HUDEP-2 (cell line): Measurements from ENCODE around the gene CCBE1.
A peak's percentile ranks its signal among the peaks of the same experiment; 100 is the strongest.

ENCODE experiments used
- DNase-seq, 76 experiments: peaks; one replicate each; lab custom pipeline; 2025; ENCODE audit not compliant: unreplicated experiment in 76 of 76; lab: John Stamatoyannopoulos, UW

Gene CCBE1

GRCh38 chr18:59509481-59510442 lies 187.5 kb downstream of the CCBE1 start:
- DNase-seq = no peak

DNA sequence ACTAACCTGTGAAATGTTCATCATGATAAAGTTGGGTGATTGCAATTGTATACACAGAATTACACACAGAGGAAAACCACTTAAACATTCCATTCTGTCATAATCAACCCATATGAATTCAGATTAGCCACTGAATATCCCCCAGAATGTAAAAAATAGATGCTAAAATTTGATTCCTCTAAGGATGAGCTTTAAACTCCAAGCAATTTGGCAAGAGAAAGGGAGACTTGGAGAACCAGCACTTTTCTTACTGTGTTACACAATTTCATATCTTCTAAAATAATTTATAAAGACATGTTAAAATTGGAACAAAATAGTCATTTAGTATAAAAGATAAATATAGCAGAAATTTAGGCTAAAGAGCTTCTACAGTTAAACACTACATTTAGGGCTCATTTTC lies 191.9 kb downstream of the CCBE1 start:
- no peak for DNase-seq

DNA sequence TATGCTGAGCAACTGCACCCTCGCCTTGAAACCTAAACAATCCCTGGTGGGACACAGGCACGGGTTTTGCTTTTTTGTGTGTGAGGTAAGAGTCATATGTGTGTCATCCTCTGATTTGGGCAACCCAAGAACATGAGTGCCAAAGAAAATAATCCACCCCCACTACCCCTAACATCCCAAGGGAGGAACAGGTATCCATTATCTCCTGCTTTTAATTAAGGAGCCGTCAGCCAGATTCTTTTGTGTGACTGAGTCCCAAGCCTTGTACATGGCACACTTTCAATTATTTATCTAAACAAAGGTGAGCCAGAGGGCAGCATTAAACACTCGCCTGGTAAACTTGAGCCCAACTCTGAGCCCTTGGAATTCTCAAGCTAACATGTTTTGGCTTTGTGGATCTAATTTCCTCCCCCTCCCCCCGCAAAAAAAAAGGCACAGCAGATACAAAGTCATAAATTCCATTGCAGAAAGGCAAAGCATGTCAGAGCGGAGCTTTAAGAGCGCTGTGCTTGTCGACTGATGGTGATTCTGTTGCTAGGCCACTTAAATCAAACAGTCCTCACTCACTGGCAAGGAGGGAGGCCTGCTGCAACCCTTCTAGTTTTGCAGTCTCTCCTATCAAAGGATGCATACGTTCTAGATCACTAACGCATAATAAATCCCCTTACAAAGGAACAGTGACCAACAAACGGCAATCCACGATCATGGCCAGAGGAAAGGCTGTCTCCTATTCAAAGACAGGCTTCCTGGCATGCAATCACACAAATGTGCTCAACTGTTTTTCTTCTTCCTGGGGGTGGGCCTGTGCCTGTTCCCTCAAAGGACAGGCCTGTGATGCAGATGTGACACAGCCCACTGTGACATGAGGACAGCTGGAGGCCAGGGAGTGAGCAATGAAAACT lies 194.7 kb downstream of the CCBE1 start:
- no peak for DNase-seq

GRCh38 chr18:59501920-59502273 lies 195.3 kb downstream of the CCBE1 start:
- DNase-seq = no peak

DNA sequence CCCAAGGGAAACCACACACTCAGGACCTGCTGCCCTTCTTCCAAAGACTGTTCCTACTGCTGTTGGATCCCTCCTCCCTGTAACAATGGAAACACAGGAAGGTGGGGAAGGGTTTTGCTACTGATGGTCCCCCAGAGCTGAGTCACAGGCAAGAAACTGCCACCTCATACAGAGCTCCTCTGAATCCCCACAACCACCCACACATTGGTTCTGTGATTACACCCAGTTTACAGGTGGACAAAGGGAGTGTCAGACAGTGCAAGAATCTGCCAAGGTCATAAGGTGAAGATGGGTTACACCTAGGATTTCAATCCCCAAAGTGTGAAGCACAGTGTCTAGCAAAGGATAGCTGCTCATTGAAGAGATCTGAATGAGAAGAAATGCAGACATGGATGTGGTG lies 196.5 kb downstream of the CCBE1 start:
- no peak for DNase-seq

GRCh38 chr18:59498506-59499086 lies 198.6 kb downstream of the CCBE1 start:
- peak in 4 of 76 experiments; percentile 7 to 29 (median 19) for DNase-seq

- no peak for DNase-seq
These were observed 204.3 kb downstream of the CCBE1 start for GRCh38 chr18:59492756-59493421.

GRCh38 chr18:59488899-59489298 lies 208.3 kb downstream of the CCBE1 start:
- DNase-seq = no peak

DNA sequence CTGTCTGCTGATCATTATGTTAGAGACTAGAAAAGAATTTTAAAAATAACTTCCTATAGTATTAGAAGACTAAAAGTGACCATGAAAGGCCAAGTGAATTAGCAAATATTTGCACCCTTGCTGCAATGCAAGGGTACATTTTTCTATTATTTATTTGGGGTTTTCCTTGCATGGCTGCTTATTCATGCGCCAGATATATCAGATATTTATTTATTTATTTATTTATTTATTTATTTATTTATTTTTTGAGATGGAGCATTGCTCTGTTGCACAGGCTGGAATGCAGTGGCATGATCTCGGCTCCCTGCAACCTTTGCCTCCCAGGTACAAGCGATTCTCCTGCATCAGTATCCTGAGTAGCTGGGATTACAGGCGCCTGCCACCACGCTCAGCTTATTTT lies 211.8 kb downstream of the CCBE1 start:
- no peak for DNase-seq

GRCh38 chr18:59484561-59485328 lies 212.5 kb downstream of the CCBE1 start:
- DNase-seq = no peak

DNA sequence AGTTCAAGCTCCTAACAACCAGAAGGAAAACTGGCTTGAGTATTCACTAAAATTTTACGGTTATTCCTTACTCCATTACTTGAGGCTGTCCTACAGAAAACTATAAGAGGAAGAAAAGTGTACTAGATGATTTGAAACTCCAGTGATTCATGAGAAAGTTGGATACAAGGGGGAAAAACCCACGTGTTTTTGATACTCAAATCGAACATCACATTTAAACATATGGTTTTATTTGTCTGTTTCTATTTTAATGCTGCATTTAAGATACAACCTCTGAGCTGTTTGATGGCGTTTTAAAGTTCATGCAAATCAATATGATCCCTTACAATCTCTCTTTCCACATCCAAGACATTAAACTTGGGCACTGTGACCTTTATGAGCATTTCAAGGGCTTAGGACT lies 213.1 kb downstream of the CCBE1 start:
- no peak for DNase-seq

DNA sequence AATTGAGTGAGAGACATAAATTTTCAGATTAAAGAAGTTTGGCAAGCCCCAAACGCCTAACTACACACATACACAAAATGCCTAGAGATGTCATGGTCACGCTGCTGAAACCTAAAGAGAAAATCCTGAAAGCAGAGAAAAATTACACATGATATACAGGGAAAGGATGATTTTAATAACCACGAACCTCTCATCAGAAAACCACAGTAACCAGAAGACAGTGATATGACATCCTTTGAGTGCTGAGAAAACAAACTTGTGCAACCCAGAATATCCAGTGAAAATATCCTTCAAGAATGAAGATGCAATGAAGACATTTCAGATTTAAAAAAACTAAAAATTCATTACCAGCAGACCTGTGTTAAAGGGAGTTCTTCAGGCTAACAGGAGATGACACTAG lies 215.8 kb downstream of the CCBE1 start:
- DNase-seq = no peak

DNA sequence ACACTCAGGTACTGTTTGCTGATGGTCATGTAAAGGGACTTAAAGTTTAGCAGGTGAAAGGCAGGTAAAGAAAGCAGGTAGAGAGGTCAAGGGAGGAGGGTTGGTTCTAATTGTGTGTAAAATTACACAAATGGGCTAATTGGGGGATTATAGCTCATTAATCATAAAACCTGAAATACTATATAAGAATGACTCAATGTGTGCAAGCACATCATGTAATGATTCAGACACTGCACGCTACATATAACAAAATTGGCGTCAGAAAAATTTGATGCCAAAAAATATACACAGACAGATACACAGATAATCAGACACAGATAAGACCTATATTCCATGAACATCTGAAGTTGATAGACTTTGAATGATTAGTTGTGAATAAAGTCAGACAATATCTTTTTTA lies 217.4 kb downstream of the CCBE1 start:
- DNase-seq = no peak

- DNase-seq = no peak
These were observed 218.6 kb downstream of the CCBE1 start for GRCh38 chr18:59478591-59478990.

DNA sequence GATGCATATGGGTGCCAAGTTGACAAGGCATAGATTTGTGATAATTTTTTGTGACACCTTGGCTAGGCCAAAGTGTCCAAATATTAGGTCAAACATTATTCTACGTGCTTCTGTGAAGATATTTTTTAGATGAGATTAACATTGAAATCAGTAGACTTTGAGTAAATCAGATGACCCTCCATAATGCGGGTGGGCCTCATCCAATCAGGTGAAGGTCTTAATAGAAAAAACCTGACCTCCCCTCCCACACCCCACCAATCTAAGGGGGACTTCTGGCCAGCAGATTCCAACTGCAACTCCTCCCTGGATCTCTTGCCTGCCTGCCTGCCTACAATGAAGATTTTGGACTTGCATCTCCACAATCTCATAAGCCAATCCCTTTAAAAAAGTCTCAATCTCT lies 219.4 kb downstream of the CCBE1 start:
- DNase-seq = no peak

DNA sequence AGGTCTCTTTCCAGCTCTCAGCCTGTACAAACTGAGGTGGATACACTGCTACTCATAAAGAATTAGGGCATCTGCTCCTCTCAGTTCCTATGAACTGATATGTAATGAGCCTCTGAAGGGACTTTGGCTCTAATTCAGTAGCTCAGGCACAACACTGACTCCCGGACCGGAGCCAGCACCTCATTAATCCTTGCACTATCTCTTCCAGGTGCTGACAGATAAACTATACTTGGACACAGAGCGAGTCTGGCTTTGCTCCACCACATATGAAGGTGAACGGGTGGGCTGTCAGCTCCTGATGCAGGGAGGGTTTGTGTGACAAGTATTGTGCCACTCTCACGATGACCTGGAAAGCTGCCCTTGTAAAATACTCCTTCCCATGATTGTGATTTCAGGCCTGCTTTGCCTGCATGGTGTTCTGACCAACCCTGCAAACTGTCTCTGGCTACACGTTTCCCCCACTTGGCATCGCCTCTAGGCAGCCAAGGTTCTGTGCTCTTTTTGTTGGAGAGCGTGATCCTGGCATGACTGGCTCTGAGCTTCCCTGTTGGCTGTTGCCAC lies 226.6 kb downstream of the CCBE1 start:
- DNase-seq = no peak

GRCh38 chr18:59469463-59470180 lies 227.6 kb downstream of the CCBE1 start:
- no peak for DNase-seq

DNA sequence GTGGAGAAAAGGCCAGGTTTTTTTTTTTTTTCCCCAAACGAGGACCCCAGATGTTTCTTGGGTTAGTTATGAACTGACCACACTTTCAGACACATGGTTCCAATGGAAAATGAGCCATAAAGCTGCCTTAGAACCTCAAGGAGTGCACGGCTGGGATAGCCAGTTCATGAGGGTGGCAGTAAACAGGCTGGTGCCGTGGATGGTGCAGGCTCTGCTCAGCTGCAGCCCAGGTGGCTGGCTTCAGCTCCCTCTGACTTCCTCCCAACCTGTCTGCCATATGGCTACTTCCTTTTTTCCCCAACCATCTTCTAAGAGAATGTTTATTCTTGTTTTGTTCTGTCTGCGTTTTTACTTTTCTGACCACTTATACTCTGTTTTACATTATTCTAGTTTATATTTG lies 228.4 kb downstream of the CCBE1 start:
- no peak for DNase-seq

DNA sequence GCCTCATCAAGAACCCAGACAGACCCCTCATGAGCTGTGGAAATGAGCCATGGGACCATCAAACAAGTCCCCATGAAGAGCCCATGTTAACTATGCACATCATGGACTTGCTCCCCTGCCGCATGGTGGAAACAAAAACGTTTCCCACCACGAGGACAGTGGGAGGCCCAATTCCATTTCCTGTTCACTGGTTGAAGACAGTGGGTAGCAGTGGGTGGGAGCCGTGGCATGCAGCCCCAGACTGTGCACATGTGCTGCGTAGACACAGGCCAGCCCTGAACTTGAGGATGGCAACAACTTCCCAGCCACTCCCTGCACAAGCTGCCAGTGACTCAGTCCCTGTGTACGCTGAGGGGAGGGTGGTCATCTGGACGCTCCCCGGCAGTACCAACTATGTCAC lies 229.7 kb downstream of the CCBE1 start:
- no peak for DNase-seq
